ENCODE data around the gene MMP21.

MMP21 gene

GRCh38 chr10:125792342-125793300 is 17.0 kb upstream of the MMP21 start:
- Histone ChIP-seq H3K4me3 (ENCODE audit: control insufficient read depth in 1 of 7, extremely low read depth in 1 of 7, insufficient read depth in 4 of 7, low read depth in 2 of 7, low read length in 6 of 7) (no peak overlapping the region), H3K4me1 (ENCODE audit: control extremely low read depth in 1 of 4, control insufficient read depth in 4 of 4, insufficient read depth in 4 of 4, low read length in 3 of 4) (peaks cover 5 to 12% (median 8%) of the 10 kb centered on the region in 4 experiments), H3K9me3 (ENCODE audit: control extremely low read depth in 1 of 5, control insufficient read depth in 4 of 5, insufficient read depth in 2 of 5, low read depth in 1 of 5, low read length in 4 of 5) (no peaks in the 10 kb centered on the region), H3K27me3 (replicated peaks in 2 of 5; ENCODE audit: control insufficient read depth in 4 of 5, insufficient read depth in 5 of 5, low read length in 4 of 5) (no peaks in the 10 kb centered on the region), H3K36me3 (ENCODE audit: control insufficient read depth in 4 of 4, insufficient read depth in 4 of 4, low read length in 3 of 4) (peaks cover 10 to 80% (median 42%) of the 10 kb centered on the region in 4 experiments), H3K27ac (ENCODE audit: insufficient read depth in 1 of 2, low read depth in 1 of 2, low read length in 2 of 2, poor library complexity in 1 of 2, severe bottlenecking in 2 of 2) (no peak overlapping the region)
- 98% methylated on average over 14 of the region's 14 CpGs for WGBS (ENCODE audit: insufficient coverage)
- no peak for DNase-seq
- ChIA-PET POLR2A (no interaction called here), CTCF (no interaction called here)

DNA sequence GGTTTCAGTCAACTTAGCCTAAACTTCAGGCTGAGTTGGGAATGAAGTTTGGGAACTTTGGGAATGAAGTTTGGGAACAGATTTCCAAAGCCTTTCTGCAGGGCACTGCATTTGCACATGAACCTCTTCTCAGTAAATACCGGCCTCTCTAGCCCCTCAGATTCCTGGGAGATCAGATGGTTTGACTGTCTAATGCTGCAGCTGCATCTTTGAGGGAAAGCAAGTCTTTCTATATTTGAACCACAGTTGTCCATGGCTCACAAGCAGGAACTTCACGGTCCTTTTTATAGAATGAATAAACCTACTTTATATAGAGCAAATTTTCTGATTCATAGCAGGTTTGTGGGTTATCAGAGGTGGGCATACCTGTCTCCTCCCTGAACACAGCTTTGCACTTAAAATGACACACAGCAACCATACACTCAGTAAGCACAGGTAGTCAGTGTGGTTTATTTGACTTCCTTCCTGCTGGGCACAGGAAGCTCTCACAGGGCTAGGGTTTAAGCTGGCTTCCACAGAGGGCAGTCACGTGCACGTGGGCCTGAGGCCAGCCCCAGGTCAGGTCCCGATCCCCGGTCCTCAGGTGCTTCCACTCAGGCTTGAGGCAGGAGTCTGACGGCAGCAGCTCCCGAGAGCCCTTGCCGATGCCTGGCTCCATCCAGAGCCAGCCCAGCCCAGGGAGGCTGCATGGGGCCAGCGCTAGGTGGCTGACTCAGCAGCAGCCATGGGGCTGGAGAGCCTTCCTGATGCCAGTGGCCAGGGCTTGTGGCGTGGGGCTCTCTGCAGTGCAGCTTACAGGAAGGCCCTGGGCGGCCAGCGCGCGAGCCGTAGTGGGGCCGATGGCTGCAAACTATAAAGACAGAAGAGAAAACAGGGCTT is 12.8 kb upstream of the MMP21 start:
- ChIA-PET CTCF (interaction anchor here (1.7 kb wide), 1 partner anchor 14 kb away, joined by 3 read pairs; no protein-coding TSS in a partner anchor), POLR2A (no interaction called here)
- DNase-seq = no peak
- H3K36me3 ChIP-seq (ENCODE audit: control insufficient read depth in 4 of 4, insufficient read depth in 4 of 4, low read length in 3 of 4) = peaks cover 5 to 42% (median 15%) of the 10 kb centered on the region in 4 experiments
- no peak overlapping the region for H3K27ac ChIP-seq (ENCODE audit: insufficient read depth in 1 of 2, low read depth in 1 of 2, low read length in 2 of 2, poor library complexity in 1 of 2, severe bottlenecking in 2 of 2)
- H3K9me3 ChIP-seq (ENCODE audit: control extremely low read depth in 1 of 5, control insufficient read depth in 4 of 5, insufficient read depth in 2 of 5, low read depth in 1 of 5, low read length in 4 of 5) = no peaks in the 10 kb centered on the region
- 73% methylated on average over 16 of the region's 17 CpGs for WGBS (ENCODE audit: insufficient coverage)
- no peaks in the 10 kb centered on the region for H3K27me3 ChIP-seq (replicated peaks in 2 of 5; ENCODE audit: control insufficient read depth in 4 of 5, insufficient read depth in 5 of 5, low read length in 4 of 5)
- no peak overlapping the region for H3K4me3 ChIP-seq (ENCODE audit: control insufficient read depth in 1 of 7, extremely low read depth in 1 of 7, insufficient read depth in 4 of 7, low read depth in 2 of 7, low read length in 6 of 7)
- H3K4me1 ChIP-seq (ENCODE audit: control extremely low read depth in 1 of 4, control insufficient read depth in 4 of 4, insufficient read depth in 4 of 4, low read length in 3 of 4) = peaks cover 5 to 15% (median 11%) of the 10 kb centered on the region in 4 experiments

- CTCF ChIA-PET = interaction anchor here (1.3 kb wide), 1 partner anchor 14 kb away, joined by 4 read pairs; no protein-coding TSS in a partner anchor
- H3K36me3 ChIP-seq (ENCODE audit: control insufficient read depth in 4 of 4, insufficient read depth in 4 of 4, low read length in 3 of 4) = peaks cover 0 to 23% (median 2%) of the 10 kb centered on the region in 4 experiments
- WGBS (ENCODE audit: insufficient coverage) = 97% methylated on average over 8 of the region's 9 CpGs
- no peaks in the 10 kb centered on the region for H3K9me3 ChIP-seq (ENCODE audit: control extremely low read depth in 1 of 5, control insufficient read depth in 4 of 5, insufficient read depth in 2 of 5, low read depth in 1 of 5, low read length in 4 of 5)
- no peak for DNase-seq
- no peaks in the 10 kb centered on the region for H3K27me3 ChIP-seq (replicated peaks in 2 of 5; ENCODE audit: control insufficient read depth in 4 of 5, insufficient read depth in 5 of 5, low read length in 4 of 5)
- POLR2A ChIA-PET = no interaction called here
- peaks cover 5 to 15% (median 11%) of the 10 kb centered on the region in 4 experiments for H3K4me1 ChIP-seq (ENCODE audit: control extremely low read depth in 1 of 4, control insufficient read depth in 4 of 4, insufficient read depth in 4 of 4, low read length in 3 of 4)
- no peak overlapping the region for H3K4me3 ChIP-seq (ENCODE audit: control insufficient read depth in 1 of 7, extremely low read depth in 1 of 7, insufficient read depth in 4 of 7, low read depth in 2 of 7, low read length in 6 of 7)
- H3K27ac ChIP-seq (ENCODE audit: insufficient read depth in 1 of 2, low read depth in 1 of 2, low read length in 2 of 2, poor library complexity in 1 of 2, severe bottlenecking in 2 of 2) = no peak overlapping the region
Observed at GRCh38 chr10:125785791-125786190, 10.2 kb upstream of the MMP21 start.

DNA sequence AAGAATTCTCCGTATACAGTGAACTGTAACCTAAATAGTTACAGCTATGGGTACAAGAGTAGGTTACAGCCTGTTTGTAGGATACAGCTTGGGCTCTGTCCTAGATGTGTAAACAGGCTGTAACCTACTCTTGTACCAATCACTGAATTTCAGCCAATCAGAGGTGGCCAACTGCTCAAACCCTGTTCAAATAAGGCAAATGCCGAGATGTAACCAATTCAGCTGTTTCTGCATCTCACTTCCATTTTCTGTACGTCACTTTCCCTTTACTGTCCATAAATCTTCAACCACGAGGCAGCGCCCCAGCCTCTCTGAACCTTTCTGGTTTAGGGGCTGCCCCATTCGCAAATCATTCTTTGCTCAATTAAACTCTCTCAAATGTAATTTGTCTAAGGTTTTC is 8.3 kb upstream of the MMP21 start:
- Histone ChIP-seq H3K4me1 (ENCODE audit: control extremely low read depth in 1 of 4, control insufficient read depth in 4 of 4, insufficient read depth in 4 of 4, low read length in 3 of 4) (peaks cover 5 to 14% (median 10%) of the 10 kb centered on the region in 4 experiments), H3K27me3 (replicated peaks in 2 of 5; ENCODE audit: control insufficient read depth in 4 of 5, insufficient read depth in 5 of 5, low read length in 4 of 5) (no peaks in the 10 kb centered on the region), H3K4me3 (ENCODE audit: control insufficient read depth in 1 of 7, extremely low read depth in 1 of 7, insufficient read depth in 4 of 7, low read depth in 2 of 7, low read length in 6 of 7) (peak overlapping the region in 2 of 7 experiments; percentile 20 to 35), H3K9me3 (ENCODE audit: control extremely low read depth in 1 of 5, control insufficient read depth in 4 of 5, insufficient read depth in 2 of 5, low read depth in 1 of 5, low read length in 4 of 5) (peaks cover 0 to 1% (median 0%) of the 10 kb centered on the region in 5 experiments), H3K36me3 (ENCODE audit: control insufficient read depth in 4 of 4, insufficient read depth in 4 of 4, low read length in 3 of 4) (peaks cover 0 to 12% (median 2%) of the 10 kb centered on the region in 4 experiments), H3K27ac (ENCODE audit: insufficient read depth in 1 of 2, low read depth in 1 of 2, low read length in 2 of 2, poor library complexity in 1 of 2, severe bottlenecking in 2 of 2) (no peak overlapping the region)
- CTCF ChIA-PET = no interaction called here
- POLR2A ChIA-PET = no interaction called here
- 32% methylated on average over 4 of the region's 6 CpGs for WGBS (ENCODE audit: insufficient coverage)
- peak; percentile 12 to 59 (median 43) for DNase-seq

DNA sequence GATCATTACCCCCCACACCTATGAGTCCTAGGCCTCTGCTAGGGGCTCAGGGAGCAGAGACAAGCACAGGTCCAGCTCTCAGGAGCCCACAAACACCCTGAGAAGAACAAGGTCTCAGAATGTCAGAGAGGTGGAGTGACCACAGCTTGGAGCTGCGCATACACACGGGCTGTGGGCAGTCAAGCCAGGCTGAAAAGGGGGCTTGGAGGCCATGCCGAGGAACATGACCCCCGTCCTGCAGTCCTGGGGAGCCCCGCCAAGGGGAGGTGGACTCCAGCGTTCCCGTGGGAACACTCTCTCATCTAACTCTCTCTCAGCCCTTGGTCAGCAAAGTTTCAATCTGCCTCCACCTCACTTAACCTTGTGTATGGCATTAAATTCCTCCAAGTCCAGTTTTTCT is 7.8 kb upstream of the MMP21 start:
- no peaks in the 10 kb centered on the region for H3K27me3 ChIP-seq (replicated peaks in 2 of 5; ENCODE audit: control insufficient read depth in 4 of 5, insufficient read depth in 5 of 5, low read length in 4 of 5)
- CTCF ChIA-PET = no interaction called here
- DNase-seq = no peak
- H3K4me3 ChIP-seq (ENCODE audit: control insufficient read depth in 1 of 7, extremely low read depth in 1 of 7, insufficient read depth in 4 of 7, low read depth in 2 of 7, low read length in 6 of 7) = no peak overlapping the region
- 100% methylated on average over 4 of the region's 7 CpGs for WGBS (ENCODE audit: insufficient coverage)
- POLR2A ChIA-PET = no interaction called here
- H3K4me1 ChIP-seq (ENCODE audit: control extremely low read depth in 1 of 4, control insufficient read depth in 4 of 4, insufficient read depth in 4 of 4, low read length in 3 of 4) = peaks cover 4 to 8% (median 5%) of the 10 kb centered on the region in 4 experiments
- H3K9me3 ChIP-seq (ENCODE audit: control extremely low read depth in 1 of 5, control insufficient read depth in 4 of 5, insufficient read depth in 2 of 5, low read depth in 1 of 5, low read length in 4 of 5) = peaks cover 0 to 1% (median 0%) of the 10 kb centered on the region in 5 experiments
- H3K36me3 ChIP-seq (ENCODE audit: control insufficient read depth in 4 of 4, insufficient read depth in 4 of 4, low read length in 3 of 4) = peaks cover 0 to 7% (median 2%) of the 10 kb centered on the region in 4 experiments
- H3K27ac ChIP-seq (ENCODE audit: insufficient read depth in 1 of 2, low read depth in 1 of 2, low read length in 2 of 2, poor library complexity in 1 of 2, severe bottlenecking in 2 of 2) = no peak overlapping the region

DNA sequence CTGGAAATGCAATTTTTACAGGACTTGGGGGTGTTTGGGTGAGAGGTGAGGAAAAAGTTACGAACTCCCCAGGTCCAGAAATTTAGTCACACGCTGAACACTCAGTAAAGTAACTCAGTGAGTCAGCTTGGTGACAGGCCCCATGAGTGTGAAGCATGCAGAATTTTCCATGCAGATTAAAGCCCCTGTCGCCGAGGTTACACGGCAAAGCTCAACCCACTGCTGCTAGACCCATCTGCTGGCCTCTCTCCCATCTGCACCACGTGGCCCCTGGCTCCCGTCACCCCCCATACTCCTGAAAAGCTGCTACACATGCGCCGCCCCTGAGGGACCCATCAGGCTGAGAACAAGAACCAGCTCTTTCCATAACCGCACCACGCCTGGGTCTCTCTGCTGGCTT is 7.0 kb upstream of the MMP21 start:
- Histone ChIP-seq H3K27ac (ENCODE audit: insufficient read depth in 1 of 2, low read depth in 1 of 2, low read length in 2 of 2, poor library complexity in 1 of 2, severe bottlenecking in 2 of 2) (no peak overlapping the region), H3K9me3 (ENCODE audit: control extremely low read depth in 1 of 5, control insufficient read depth in 4 of 5, insufficient read depth in 2 of 5, low read depth in 1 of 5, low read length in 4 of 5) (peaks cover 0 to 1% (median 0%) of the 10 kb centered on the region in 5 experiments), H3K27me3 (replicated peaks in 2 of 5; ENCODE audit: control insufficient read depth in 4 of 5, insufficient read depth in 5 of 5, low read length in 4 of 5) (no peaks in the 10 kb centered on the region), H3K4me1 (ENCODE audit: control extremely low read depth in 1 of 4, control insufficient read depth in 4 of 4, insufficient read depth in 4 of 4, low read length in 3 of 4) (peaks cover 0 to 5% (median 2%) of the 10 kb centered on the region in 4 experiments), H3K36me3 (ENCODE audit: control insufficient read depth in 4 of 4, insufficient read depth in 4 of 4, low read length in 3 of 4) (peaks cover 0 to 3% (median under 1%) of the 10 kb centered on the region in 4 experiments), H3K4me3 (ENCODE audit: control insufficient read depth in 1 of 7, extremely low read depth in 1 of 7, insufficient read depth in 4 of 7, low read depth in 2 of 7, low read length in 6 of 7) (no peak overlapping the region)
- DNase-seq = no peak
- ChIA-PET POLR2A (no interaction called here), CTCF (no interaction called here)
- WGBS (ENCODE audit: insufficient coverage) = 97% methylated on average over 9 of the region's 11 CpGs
